Raji (cell line): ENCODE results near the gene NTSR1.

Experiments used
- POLR2A ChIP-seq: IDR thresholded peaks from 2 replicates; pipeline ENCODE4 v1.6.1; 2011; ENCODE audit warnings: low read depth, low read length, control low read depth; ENCODE audit not compliant: insufficient read depth

Gene NTSR1

GRCh38 chr20:62784497-62784896 lies 75.9 kb downstream of the NTSR1 start:
- TF ChIP-seq POLR2A: no peak

GRCh38 chr20:62785393-62785792 lies 76.8 kb downstream of the NTSR1 start:
- TF ChIP-seq POLR2A: no peak

DNA sequence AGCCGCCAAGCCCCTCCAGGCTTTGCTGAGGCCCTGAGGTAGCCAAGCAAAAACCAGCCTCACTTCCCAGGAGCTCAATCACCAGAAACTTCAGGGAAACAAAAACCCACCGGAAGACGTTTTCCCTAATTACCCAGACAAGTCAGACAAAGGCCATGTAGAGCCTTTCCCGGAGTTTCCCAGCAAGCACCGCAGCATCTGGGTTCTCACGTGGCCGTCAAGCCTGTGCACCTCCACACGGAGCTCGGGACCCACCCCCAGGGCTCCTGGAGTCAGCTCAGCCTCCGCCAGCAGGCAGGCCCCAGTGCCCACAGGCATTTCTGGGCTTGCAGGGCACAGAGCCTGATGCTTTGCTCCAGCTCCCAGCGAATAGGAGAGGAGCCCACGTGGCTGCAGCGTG lies 77.5 kb downstream of the NTSR1 start:
- no peak for TF ChIP-seq POLR2A

GRCh38 chr20:62787321-62787720 lies 78.7 kb downstream of the NTSR1 start:
- no peak for TF ChIP-seq POLR2A

DNA sequence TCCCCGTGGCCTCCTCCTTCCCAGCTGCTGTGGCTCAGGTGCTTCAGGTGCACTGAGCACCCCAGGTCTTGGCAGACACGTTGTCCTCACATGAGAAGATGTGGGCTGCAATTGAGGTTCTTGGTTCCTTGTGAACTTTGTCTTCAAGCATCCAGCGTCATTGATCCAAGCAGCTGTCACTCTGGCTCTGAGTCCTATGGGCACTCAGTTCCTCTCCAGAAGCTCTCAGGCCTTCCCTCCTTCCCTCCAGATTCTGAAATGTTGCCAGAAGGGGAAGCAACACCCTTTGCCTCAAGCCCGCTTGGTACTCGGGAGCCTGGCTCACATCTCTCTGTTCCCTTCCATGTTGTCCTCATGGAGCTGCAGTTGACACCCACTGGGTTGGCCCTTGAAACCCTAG lies 79.2 kb downstream of the NTSR1 start:
- no peak for TF ChIP-seq POLR2A

DNA sequence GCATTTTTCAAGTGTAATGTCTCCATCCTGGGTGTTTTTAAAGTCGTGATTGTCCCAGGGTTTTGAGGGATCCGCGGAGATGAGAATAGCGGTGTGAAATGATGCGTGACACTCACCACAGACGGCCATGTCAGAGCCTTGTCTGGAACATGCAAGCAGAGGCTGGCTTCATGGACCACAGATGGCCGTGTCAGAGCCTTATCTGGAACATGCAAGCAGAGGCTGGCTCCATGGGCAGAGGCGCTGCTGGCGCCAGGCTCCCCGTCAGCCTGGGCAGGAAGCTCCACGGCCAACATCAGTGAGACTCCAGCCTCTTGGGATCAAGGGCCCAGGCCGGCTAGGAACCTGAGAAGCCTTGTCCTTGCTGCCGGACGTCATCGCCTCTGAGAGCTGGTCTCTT lies 80.0 kb downstream of the NTSR1 start:
- TF ChIP-seq POLR2A: no peak

DNA sequence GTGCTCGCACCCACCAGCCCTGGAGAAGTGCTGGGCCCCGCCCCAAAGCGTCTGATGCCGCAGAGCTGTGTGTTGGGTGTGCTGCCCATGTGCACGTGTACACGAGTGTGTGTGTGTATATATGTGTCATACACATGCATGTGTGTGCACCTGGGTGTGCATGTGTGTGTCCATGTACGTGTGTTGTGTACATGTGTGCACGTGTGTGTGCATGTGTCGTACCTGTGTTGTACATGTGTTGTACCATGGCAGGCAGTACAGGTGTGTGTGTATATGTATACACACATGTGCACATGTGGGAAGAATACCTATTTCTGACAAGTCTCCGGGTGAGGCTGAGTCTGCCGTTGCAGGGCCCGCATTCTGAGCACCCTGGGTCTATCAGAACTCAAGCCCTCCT lies 81.4 kb downstream of the NTSR1 start:
- no peak for TF ChIP-seq POLR2A

DNA sequence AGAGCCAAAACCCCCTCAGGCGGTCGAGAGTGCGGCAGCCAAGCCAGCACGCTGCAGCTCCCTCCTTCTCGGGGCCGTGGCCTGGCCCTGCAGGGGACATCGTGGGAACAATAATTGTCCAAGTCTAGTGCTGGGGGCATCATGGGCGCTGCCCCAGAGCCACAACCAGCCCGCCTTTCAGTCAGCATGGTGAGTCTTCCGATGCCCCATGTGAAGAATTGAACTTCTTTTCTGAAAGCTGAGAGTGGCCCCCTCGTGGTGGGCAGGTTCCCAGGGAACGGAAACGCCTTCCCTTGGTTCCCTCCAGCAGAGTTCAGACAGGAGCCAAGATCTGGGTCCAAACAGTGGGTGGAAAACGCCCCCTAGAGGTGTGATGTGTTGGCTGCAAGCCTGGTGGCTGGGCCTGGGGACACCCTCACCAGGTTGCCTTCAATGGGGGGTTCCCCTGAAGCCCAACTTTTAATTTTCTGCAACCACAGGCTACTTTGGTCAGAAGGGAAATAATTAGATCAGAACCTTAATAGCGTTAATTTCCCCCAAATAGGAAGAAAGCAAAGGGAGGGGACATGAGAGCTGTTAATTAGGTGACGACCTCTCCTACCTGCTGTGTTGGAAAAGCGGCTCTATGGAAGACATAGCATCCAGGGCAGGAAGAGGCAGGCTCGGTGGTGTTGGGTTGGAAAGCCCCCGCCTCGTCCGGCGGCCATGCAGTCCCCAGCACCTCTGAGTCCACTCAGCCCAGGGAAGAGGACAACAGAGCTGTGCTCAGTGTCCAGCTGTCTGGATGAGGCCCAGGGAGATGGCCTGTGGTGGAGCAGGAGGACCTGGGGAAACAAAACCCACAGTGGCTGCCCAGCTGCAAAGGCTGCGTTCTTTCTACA lies 82.9 kb downstream of the NTSR1 start:
- no peak for TF ChIP-seq POLR2A

DNA sequence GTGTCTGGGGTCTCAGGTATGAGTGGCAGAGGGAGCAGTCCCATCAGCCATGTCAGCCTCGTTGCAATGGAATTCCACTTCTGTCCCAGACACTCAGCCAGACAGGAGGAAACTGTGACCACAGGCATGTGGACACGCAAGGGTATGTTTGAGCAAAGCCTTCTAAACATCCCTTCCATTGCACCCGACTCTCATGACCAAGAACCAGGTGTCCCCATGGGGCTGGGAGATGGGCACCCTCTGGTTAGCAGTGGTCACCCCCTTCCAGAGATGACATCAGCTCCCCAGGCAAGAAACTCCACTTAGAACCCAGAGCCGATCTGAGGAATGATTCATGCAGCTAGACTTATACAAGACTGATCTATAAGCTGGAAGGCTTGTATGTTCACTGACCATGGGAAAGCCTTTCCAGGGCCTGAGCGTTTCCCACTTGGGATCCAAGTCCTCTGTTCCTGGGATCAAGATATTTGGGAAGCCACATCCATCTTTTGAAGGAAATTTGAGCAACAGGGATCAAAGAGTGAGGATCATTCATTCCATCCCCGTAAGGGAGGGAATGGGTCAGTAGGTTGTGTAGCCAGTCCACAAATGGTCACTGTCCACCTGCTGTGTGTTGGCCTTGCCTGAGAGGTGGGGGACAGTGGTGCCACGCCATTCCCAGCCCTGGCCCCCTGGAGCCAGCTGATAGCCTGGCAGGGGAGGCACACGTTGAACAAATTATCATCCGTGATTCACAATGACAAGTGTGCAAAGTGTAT lies 83.7 kb downstream of the NTSR1 start:
- TF ChIP-seq POLR2A: no peak

- no peak for TF ChIP-seq POLR2A
Observed at GRCh38 chr20:62792940-62793756, 84.5 kb downstream of the NTSR1 start.

- no peak for TF ChIP-seq POLR2A
Observed at GRCh38 chr20:62793757-62794006, 85.0 kb downstream of the NTSR1 start.

GRCh38 chr20:62794007-62794724 lies 85.5 kb downstream of the NTSR1 start:
- peak; percentile 75 for TF ChIP-seq POLR2A

DNA sequence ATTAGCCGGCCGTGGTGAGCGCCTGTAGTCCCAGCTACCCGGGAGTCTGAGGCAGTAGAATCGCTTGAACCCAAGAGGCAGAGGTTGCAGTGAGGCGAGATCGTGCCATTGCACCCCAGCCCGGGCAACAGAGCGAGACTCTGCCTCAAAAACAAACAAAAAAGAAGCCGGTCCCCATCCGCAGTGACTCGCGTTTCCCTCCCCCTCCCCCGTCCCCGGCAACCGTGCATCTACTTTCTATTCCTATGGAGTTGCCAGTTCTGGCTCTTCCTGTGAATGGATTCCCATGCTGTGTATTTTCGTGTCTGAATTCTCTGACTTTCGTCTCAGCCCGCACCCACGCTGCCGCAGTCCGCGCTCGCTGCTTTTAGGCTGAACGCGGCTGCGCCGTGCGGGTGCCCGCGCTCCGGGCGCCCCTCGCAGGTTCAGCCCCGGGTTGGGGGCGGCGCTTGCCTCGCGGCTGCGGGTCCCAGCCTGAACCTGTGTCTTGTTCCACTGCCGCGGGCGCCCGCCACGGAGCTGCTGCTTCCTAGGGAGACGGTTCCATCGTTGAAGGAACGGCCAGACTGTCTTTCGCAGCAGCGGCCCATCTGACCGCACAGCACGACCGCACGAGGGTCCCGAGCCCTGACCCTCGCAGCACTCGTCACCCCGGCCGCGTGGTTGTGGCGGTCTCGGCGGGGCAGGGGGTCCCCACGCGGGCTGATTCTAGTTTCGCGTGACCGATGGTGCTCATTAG lies 86.6 kb downstream of the NTSR1 start:
- TF ChIP-seq POLR2A: peak; percentile 76
